ENCODE results near the gene TAAR6. TPM values are rescaled to one million over a fixed set of nuclear protein-coding genes. Genes with fewer than 3 reads are reported as not detected.

The TAAR6 gene
- total and polyA plus RNA-seq, 2 of the 8 experiments (the other 6 are each of a cell fraction or from before 2014, with no cell fraction given), result 0.06 TPM; not detected in 1

DNA sequence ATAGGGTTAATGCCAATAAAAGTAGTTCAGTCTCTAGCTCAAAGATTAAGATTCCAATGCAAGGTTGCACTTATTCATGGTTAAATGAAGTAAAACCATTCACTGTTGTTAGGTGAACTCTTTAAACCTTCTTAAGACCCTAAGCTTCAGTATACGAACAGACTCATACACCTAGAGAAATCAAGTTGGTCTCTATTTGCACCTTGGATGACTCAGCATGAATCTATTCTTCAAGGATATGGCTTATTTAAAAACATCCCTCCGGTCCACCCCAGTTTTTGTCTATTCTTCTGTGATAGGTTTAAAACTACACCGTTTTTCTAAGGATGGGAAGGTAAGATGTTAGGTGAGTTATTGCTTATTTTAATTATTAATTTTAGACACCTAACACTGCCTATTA, 33.0 kb upstream of the TAAR6 start:
- FAIRE-seq (no peak), DNase-seq (ENCODE audit: low read depth in 1 of 2, low spot score in 2 of 2) (no peak)
- no peak overlapping the region for H3K4ac ChIP-seq (replicated peaks; ENCODE audit: insufficient read length, low read depth, low read length)
- POLR2A ChIA-PET (ENCODE audit: partially characterized antibody), result no interaction called here
- 83% methylated on average over 3 of the region's 3 CpGs; no CpG with 5 or more reads in 1 of the 2 experiments for WGBS, 2 experiments (ENCODE audit: extremely low coverage in 1 of 2, insufficient coverage in 1 of 2, insufficient read length in 1 of 2, insufficient replicate concordance in 2 of 2, low coverage in 1 of 2, low lambda C conversion rate in 2 of 2, missing lambda C conversion rate in 1 of 2)
- H3K79me2 ChIP-seq (ENCODE audit: control insufficient read depth in 1 of 2, insufficient read depth in 2 of 2, low read length in 2 of 2), result no peaks in the 10 kb centered on the region
- H3K18ac ChIP-seq (ENCODE audit: extremely low read depth, low read length), result no peak overlapping the region
- no peaks in the 10 kb centered on the region for H3K27me3 ChIP-seq (replicated peaks in 1 of 4; ENCODE audit: control insufficient read depth in 3 of 4, extremely low read depth in 1 of 4, insufficient read depth in 3 of 4, low read length in 3 of 4)
- H3K27ac ChIP-seq (ENCODE audit: low read depth, low read length), result no peak overlapping the region
- no peak overlapping the region for H2AFZ ChIP-seq (ENCODE audit: low read length)
- no peaks in the 10 kb centered on the region for H3K9me3 ChIP-seq (ENCODE audit: insufficient read depth in 2 of 2, low read depth in 1 of 2, low read length in 1 of 2)
- no peaks in the 10 kb centered on the region for H3K36me3 ChIP-seq (ENCODE audit: control insufficient read depth in 2 of 4, insufficient read depth in 4 of 4, low read length in 3 of 4)
- H3K4me3 ChIP-seq (ENCODE audit: extremely low read depth in 1 of 4, insufficient read depth in 2 of 4, low read depth in 3 of 4, low read length in 4 of 4), result no peak overlapping the region
- H2BK5ac ChIP-seq (ENCODE audit: low read depth, low read length), result no peak overlapping the region
- H3K23ac ChIP-seq (ENCODE audit: insufficient read length), result no peak overlapping the region
- no peak overlapping the region for H2BK15ac ChIP-seq (ENCODE audit: low read length)
- no peaks in the 10 kb centered on the region for H4K20me1 ChIP-seq (replicated peaks in 1 of 2; ENCODE audit: control insufficient read depth in 1 of 2, insufficient read depth in 2 of 2, low read length in 2 of 2)
- CTCF ChIA-PET (ENCODE audit: partially characterized antibody), result interaction anchor here (1.1 to 2.9 kb wide), 4 partner anchors 9 to 178 kb away, joined by 3 to 11 read pairs (median 6); no protein-coding TSS in a partner anchor
- H3K9ac ChIP-seq (replicated peaks in 1 of 4; ENCODE audit: extremely low read depth in 1 of 4, low read depth in 3 of 4, low read length in 3 of 4), result no peak overlapping the region
- H3K4me1 ChIP-seq (replicated peaks in 1 of 4; ENCODE audit: control insufficient read depth in 3 of 4, insufficient read depth in 4 of 4, low read length in 3 of 4), result no peaks in the 10 kb centered on the region
- TF ChIP-seq YY1 (IDR thresholded peaks at IDR 0.05; ENCODE audit: low read depth, low read length) (no peak), KDM5A (IDR thresholded peaks at IDR 0.05; ENCODE audit: low read length) (no peak), JUN (IDR thresholded peaks at IDR 0.05; ENCODE audit: low read depth, low read length) (no peak), CBX5 (IDR thresholded peaks at IDR 0.05; ENCODE audit: low read depth, low read length) (no peak), HDAC2 (IDR thresholded peaks at IDR 0.05; ENCODE audit: borderline replicate concordance in 1 of 2, low read depth in 2 of 2, low read length in 2 of 2) (no peak), CHD1 (IDR thresholded peaks at IDR 0.05; ENCODE audit: low read depth, low read length) (no peak), GTF2F1 (IDR thresholded peaks at IDR 0.05; ENCODE audit: borderline replicate concordance, low read depth, low read length) (no peak)
- TF ChIP-seq, protein P1, sequence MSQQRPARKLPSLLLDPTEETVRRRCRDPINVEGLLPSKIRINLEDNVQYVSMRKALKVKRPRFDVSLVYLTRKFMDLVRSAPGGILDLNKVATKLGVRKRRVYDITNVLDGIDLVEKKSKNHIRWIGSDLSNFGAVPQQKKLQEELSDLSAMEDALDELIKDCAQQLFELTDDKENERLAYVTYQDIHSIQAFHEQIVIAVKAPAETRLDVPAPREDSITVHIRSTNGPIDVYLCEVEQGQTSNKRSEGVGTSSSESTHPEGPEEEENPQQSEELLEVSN (IDR thresholded peaks at IDR 0.05), result no peak
- H2BK20ac ChIP-seq (ENCODE audit: low read length), result no peak overlapping the region
- no peak overlapping the region for H2BK12ac ChIP-seq (ENCODE audit: low read depth, low read length)
- no peak overlapping the region for H3K4me2 ChIP-seq (ENCODE audit: insufficient read depth in 1 of 2, low read depth in 2 of 2, low read length in 2 of 2)
- H4K8ac ChIP-seq (ENCODE audit: extremely low read depth, insufficient read depth, low read length), result no peak overlapping the region
- no peak overlapping the region for H3K14ac ChIP-seq (ENCODE audit: insufficient read length)
- H3K79me1 ChIP-seq (ENCODE audit: low read depth, low read length), result no peaks in the 10 kb centered on the region
- no peak overlapping the region for H2BK120ac ChIP-seq (replicated peaks; ENCODE audit: low read depth, low read length)
- H3K23me2 ChIP-seq (ENCODE audit: low read depth, low read length), result no peaks in the 10 kb centered on the region
- H4K91ac ChIP-seq (replicated peaks; ENCODE audit: insufficient read length, low read length), result no peak overlapping the region
- no peak overlapping the region for H3K56ac ChIP-seq (replicated peaks; ENCODE audit: insufficient read length, low read depth, low read length)
- H4K5ac ChIP-seq (ENCODE audit: insufficient read length, low read depth, low read length), result no peak overlapping the region
- H2AK5ac ChIP-seq (ENCODE audit: low read depth, low read length), result no peak overlapping the region
